HG02943 (cell line): ENCODE measurements around the gene SH3PXD2A.
"Not testable (repeated sequence)": the region's sequence is repeated elsewhere in the genome, so short reads cannot be mapped to it uniquely, and the experiment has no call there.

Source experiments
- ATAC-seq: cut with Tn5 transposase; IDR thresholded peaks from one replicate; pipeline ENCODE4 v1.9.1; 2021; ENCODE audit warnings: mild to moderate bottlenecking, low read depth, moderate library complexity; ENCODE audit not compliant: unreplicated experiment

Gene SH3PXD2A

DNA sequence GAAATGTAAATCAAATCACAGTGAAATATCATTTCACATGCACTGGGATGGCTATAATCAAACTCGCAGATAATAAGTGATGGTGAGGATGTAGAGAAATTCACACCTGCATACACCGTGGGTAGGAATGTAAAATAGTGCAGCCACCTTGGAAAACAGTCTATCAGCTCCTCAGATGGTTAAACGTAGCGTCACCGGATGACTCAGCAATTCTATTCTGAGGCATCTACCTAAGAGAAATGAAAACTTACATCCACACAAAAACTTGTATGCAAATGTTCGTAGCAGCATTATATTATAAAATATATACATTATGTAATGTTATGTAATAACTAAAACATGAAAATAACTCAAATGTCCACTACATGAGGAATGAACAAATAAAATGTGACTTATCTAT is 38.9 kb downstream of the SH3PXD2A start:
- no peak for ATAC-seq

- no peak for ATAC-seq
Observed at GRCh38 chr10:103814626-103815370, 40.6 kb downstream of the SH3PXD2A start.

GRCh38 chr10:103814105-103814504 is 41.3 kb downstream of the SH3PXD2A start:
- no peak for ATAC-seq

- not testable (repeated sequence) for ATAC-seq
Observed at GRCh38 chr10:103813312-103813711, 42.1 kb downstream of the SH3PXD2A start.

DNA sequence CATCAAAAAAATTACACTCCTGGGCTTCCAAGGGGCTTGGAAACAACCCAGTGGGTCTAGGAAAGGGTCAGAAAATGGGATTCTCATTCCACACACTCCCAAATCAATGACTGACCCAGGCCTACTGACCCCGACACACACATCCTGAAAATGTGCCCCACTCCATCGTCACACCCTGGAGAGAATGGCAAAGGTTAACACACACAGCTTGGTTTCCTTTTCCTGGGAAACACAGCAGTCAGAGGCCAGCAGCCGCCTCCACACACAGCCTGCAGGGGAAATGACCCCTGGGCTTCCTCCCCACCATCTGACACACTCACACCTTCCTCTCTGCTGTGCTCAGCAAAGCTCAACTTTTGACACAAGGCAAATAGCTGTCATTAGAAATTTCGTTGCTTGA is 42.9 kb downstream of the SH3PXD2A start:
- ATAC-seq = no peak

DNA sequence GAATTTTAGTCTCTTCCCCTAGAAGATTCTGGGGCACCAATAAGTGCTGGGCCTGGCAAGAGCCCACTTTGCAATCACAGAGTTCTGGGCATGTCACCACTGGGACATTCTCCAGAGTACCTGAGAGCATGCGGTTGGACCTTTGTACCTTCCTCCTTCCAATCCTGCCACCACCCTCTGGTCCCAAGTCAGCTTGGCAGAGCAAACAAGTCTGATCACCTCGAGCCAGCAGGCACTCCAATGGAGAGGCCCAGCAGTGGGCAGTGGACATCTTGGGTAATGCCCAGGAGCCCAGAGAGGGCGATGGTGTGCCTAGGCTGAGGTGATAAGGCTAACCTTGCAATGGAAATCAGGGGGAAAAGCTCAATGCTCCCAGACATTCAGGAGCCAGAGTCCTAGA is 43.4 kb downstream of the SH3PXD2A start:
- no peak for ATAC-seq

- ATAC-seq = no peak
Observed at GRCh38 chr10:103811463-103811862, 43.9 kb downstream of the SH3PXD2A start.

DNA sequence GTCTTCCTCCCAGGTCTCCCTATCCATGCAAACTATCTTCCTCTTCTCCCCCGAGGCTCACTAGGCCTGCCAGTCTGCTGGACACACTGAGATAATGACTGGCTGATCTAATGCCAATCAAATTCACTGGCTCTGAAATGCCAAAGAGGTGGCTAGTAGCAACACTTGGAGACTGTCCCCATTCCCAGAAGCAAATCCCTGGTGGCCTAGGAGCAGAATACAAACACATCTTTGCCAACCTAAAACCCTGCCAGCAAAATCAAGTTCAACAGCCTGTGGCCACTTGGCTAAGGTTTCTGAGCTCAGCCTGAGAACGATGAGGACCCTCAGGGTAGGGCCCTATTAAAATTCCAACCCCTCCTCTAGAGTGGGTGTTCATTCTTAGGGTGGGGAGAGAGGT is 46.6 kb downstream of the SH3PXD2A start:
- no peak for ATAC-seq

- no peak for ATAC-seq
Observed at GRCh38 chr10:103807996-103808395, 47.4 kb downstream of the SH3PXD2A start.

- ATAC-seq = no peak
Observed at GRCh38 chr10:103806395-103807187, 48.8 kb downstream of the SH3PXD2A start.

DNA sequence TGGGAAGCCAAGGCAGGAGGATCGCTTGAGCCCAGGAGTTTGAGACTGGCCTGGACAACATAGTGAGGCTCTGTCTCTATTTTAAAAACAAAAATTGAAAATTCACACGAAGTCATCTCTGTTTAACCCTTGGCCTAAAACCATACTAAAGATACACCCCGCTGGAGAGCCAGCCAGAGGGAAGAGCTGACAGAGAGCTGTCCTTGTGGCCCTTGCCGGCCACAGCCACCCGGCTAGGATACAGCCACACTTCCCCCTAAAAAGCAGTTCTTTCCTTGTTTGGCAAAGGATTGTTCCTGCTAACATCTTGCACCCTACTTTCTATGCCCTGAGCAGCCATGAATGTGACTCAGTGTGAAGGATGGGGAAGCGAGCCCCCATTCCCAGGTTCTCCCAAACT is 49.6 kb downstream of the SH3PXD2A start:
- no peak for ATAC-seq

- ATAC-seq = no peak
Observed at GRCh38 chr10:103804871-103805270, 50.5 kb downstream of the SH3PXD2A start.

GRCh38 chr10:103803941-103804340 is 51.4 kb downstream of the SH3PXD2A start:
- ATAC-seq = no peak

DNA sequence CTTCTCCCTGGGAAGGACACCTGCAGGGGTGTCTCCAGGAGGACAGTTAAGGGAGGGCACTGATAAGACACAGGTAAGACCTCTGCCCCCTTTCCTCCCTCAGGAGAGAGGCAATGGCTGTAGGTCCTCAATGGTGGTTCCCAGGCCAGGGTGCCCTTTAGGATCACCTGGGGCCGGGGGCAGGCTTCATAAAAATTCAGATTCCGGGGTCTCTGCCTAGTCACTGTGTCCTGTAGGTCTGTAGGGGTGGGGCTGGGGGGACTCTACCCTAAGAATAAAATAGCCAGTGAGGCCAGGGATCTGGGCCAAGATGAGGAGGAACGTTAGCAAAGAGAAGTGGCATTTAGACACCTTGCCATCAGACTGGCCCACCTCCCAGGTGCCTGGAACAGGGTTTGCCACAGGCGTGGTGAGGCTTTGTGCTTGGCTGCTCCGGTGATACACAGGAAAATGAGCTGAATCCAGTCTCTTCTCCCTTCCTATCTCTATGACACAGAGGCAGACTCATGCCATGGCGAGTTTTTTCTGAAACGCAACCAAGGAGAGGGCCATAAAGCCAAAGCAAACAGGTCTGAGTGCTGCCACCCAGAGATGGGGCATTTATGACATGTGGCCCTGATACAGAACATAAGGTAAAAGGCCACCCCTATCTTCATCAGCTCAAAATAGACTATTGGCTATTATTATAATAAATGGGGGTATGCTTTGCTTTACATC is 52.6 kb downstream of the SH3PXD2A start:
- ATAC-seq = no peak

- no peak for ATAC-seq
Observed at GRCh38 chr10:103802081-103802480, 53.3 kb downstream of the SH3PXD2A start.

- peak; percentile 90 for ATAC-seq
Observed at GRCh38 chr10:103800789-103801540, 54.4 kb downstream of the SH3PXD2A start.

GRCh38 chr10:103800089-103800488 is 55.3 kb downstream of the SH3PXD2A start:
- no peak for ATAC-seq

- ATAC-seq = no peak
Observed at GRCh38 chr10:103799341-103799740, 56.0 kb downstream of the SH3PXD2A start.

DNA sequence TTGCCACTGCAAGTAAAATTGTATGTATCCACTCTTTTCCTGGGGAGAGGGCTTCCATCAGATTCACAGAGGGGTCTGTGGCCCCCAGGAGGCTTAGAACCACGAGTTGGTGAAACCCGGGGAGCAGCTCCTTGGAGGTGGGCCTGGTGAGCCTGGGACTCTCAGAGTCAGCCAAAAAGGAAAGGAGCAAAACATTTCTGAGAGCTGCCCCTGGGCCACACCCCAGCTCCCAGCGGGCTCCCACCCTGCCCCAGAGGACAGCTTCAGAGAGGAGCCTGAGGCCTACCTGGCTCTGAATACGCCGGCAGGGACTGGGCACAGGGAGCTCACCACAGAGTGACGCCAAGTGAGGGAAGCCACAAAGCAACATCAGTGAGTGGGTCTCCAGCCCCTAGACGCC is 56.9 kb downstream of the SH3PXD2A start:
- ATAC-seq = no peak

- no peak for ATAC-seq
Observed at GRCh38 chr10:103797857-103798256, 57.5 kb downstream of the SH3PXD2A start.
